Measurements from ENCODE around the gene TMEM272. TPM values are rescaled to one million over a fixed set of nuclear protein-coding genes. Genes with fewer than 3 reads are reported as not detected.

The TMEM272 gene
- total RNA-seq, 1 experiment from 2014 or later: not detected

DNA sequence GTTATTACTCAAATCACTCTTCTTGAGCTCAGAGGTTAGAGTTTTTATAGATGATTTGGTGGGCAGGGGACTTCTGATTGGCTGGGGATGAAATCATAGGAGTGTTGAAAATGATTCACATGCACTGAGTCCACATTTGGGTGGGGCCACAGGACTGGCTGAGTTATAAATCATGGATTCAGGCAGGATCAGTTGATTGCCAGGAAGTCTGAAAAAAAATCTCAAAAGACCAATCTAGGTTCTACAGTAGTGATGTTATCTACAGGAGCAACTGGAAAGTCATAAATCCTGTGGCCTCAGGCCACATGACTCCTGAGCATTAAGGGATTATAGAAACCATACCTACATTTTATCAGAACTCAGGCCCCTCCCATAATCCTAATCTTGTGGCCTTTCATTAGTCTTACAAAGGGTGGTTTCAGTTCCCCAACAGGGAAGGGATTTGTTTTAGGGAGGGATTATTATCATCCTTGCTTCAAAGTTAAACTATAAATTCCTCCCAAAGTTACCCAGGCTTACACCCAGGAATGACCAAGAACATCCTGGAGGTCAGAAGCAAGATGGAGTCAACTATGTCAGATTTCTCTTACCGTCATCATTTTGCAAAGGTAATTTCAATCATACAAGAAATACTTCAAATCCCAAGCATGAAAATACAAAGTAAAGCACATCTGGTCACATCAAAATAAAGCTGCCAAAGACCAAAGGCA lies 11.2 kb upstream of the TMEM272 start:
- no peaks in the 10 kb centered on the region for H3K9me3 Mint-ChIP-seq (ENCODE audit: unreplicated experiment)
- no peak overlapping the region for H3K27ac Mint-ChIP-seq (ENCODE audit: low read depth, unreplicated experiment)
- ChIA-PET CTCF (no interaction called here), POLR2A (no interaction called here)
- H3K36me3 Mint-ChIP-seq (ENCODE audit: insufficient read depth, unreplicated experiment): no peaks in the 10 kb centered on the region
- peaks cover 7% of the 10 kb centered on the region for H3K4me1 Mint-ChIP-seq (ENCODE audit: insufficient read depth, unreplicated experiment)
- TF ChIP-seq, protein P1, sequence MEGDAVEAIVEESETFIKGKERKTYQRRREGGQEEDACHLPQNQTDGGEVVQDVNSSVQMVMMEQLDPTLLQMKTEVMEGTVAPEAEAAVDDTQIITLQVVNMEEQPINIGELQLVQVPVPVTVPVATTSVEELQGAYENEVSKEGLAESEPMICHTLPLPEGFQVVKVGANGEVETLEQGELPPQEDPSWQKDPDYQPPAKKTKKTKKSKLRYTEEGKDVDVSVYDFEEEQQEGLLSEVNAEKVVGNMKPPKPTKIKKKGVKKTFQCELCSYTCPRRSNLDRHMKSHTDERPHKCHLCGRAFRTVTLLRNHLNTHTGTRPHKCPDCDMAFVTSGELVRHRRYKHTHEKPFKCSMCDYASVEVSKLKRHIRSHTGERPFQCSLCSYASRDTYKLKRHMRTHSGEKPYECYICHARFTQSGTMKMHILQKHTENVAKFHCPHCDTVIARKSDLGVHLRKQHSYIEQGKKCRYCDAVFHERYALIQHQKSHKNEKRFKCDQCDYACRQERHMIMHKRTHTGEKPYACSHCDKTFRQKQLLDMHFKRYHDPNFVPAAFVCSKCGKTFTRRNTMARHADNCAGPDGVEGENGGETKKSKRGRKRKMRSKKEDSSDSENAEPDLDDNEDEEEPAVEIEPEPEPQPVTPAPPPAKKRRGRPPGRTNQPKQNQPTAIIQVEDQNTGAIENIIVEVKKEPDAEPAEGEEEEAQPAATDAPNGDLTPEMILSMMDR (IDR thresholded peaks at IDR 0.05; ENCODE audit: unreplicated experiment): no peak
- intact Hi-C loops (cut with micrococcal nuclease): no loop called here
- H3K27me3 Mint-ChIP-seq (ENCODE audit: insufficient read depth, unreplicated experiment): peaks cover 15% of the 10 kb centered on the region
- peak; percentile 8 for DNase-seq (ENCODE audit: unreplicated experiment)
- no peak overlapping the region for H3K4me3 Mint-ChIP-seq (ENCODE audit: unreplicated experiment)
- no TSS peak for BruUV-seq (replicated peaks)

DNA sequence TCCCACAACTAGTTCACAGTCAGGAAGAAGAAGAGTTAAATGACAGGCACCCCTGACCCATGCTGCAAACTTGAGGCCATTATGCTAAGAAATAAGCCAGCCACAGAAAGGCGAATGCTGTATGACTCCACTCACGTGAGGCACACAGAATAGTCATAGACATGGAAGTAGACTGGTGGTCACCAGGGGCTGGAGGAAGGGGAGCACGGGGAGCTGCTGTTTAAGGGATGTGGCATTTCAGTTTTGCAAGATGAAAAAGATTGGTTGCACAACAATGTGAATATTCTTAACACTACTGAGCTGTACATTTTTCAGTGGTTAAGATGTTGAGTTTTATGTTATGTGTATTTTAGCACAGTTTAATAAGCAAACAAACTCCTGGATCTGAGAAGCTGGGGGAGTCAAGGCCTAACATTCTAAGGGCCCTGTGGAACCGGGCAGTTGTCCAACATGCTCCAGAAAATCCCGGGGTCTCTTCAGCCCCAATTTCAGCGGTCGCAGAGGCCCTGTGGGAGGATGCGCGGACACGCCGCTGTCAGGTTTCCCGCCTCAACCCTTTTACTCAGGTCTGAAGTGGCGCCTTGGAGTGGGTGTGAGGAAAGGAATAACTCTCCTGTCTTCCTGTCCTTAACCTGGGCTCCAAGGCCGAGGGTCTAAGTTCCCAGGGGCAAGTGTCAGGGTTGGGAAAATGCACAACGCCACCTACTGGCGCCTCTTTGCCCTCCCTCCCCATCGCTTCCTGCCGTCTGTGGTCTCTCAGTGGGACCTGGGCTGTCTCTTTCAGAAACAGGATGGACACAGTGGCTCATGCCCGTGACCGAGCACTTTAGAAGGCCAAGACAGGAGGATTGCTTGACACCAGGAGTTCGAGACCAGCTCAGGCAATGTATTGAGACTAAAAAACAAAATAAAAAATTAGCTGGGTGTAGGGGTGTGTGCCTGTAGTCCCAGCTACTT lies 4.4 kb upstream of the TMEM272 start:
- Mint-ChIP-seq H3K36me3 (ENCODE audit: insufficient read depth, unreplicated experiment) (no peaks in the 10 kb centered on the region), H3K27me3 (ENCODE audit: insufficient read depth, unreplicated experiment) (peaks cover 29% of the 10 kb centered on the region), H3K4me3 (ENCODE audit: unreplicated experiment) (no peak overlapping the region), H3K27ac (ENCODE audit: low read depth, unreplicated experiment) (no peak overlapping the region), H3K9me3 (ENCODE audit: unreplicated experiment) (no peaks in the 10 kb centered on the region), H3K4me1 (ENCODE audit: insufficient read depth, unreplicated experiment) (peaks cover 19% of the 10 kb centered on the region)
- ChIA-PET POLR2A (no interaction called here), CTCF (interaction anchor here (0.6 to 2.0 kb wide), 9 partner anchors 13 to 1517 kb away, joined by 3 to 6 read pairs (median 3); no protein-coding TSS in a partner anchor)
- DNase-seq (ENCODE audit: unreplicated experiment): peak; percentile 39
- BruUV-seq (replicated peaks): no TSS peak
- intact Hi-C loops (cut with micrococcal nuclease): no loop called here
- TF ChIP-seq, protein P1 (IDR thresholded peaks at IDR 0.05; ENCODE audit: unreplicated experiment): peak; percentile 44

DNA sequence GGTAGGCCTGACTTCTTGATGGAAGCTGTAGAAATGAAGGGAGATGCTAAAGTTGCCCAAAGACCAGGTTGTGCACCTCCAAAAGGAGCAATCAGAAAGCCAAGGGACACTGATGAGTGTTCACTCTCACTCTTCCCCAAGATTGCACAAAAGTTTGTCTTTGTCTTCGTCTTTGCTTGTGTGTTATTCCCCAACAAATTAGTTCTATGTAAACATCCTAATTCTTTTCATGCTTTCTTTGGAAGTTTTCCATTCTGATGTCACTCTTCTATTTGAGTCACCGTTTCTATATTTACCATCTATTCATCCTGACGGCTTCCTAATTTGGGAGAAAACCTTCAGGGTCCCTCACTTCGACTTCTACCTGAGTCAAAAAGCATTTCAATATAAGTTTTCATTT lies 3.7 kb upstream of the TMEM272 start:
- intact Hi-C loops (cut with micrococcal nuclease): no loop called here
- POLR2A ChIA-PET: no interaction called here
- H3K27ac Mint-ChIP-seq (ENCODE audit: low read depth, unreplicated experiment): no peak overlapping the region
- CTCF ChIA-PET: interaction anchor here (0.6 to 1.6 kb wide), 4 partner anchors 14 to 1517 kb away, joined by 3 to 4 read pairs (median 3); no protein-coding TSS in a partner anchor
- BruUV-seq (replicated peaks): no TSS peak
- H3K9me3 Mint-ChIP-seq (ENCODE audit: unreplicated experiment): no peaks in the 10 kb centered on the region
- DNase-seq (ENCODE audit: unreplicated experiment): peak; percentile 65
- no peak overlapping the region for H3K4me3 Mint-ChIP-seq (ENCODE audit: unreplicated experiment)
- peaks cover 30% of the 10 kb centered on the region for H3K27me3 Mint-ChIP-seq (ENCODE audit: insufficient read depth, unreplicated experiment)
- TF ChIP-seq, protein P1 (IDR thresholded peaks at IDR 0.05; ENCODE audit: unreplicated experiment): no peak
- H3K4me1 Mint-ChIP-seq (ENCODE audit: insufficient read depth, unreplicated experiment): peaks cover 19% of the 10 kb centered on the region
- no peaks in the 10 kb centered on the region for H3K36me3 Mint-ChIP-seq (ENCODE audit: insufficient read depth, unreplicated experiment)

DNA sequence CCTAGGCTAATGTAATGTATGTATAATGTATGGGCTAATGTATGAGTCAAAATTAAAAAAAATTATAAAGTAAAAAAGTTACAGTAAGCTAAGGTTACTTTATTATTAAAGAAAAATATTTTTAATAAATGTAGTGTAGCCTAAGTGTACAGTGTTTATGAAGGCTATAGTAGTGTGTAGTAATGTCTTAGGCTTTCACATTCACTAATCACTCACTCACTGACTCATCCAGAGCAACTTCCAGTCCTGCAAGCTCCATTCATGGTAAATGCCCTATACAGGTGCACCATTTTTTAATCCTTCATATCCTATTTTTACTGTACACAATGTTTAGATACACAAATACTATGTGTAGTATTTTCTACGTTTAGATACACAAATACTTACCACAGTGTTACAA lies 1.8 kb upstream of the TMEM272 start:
- ChIA-PET CTCF (interaction anchor here (0.6 to 2.3 kb wide), 5 partner anchors 8 to 599 kb away, joined by 3 to 9 read pairs (median 4); no protein-coding TSS in a partner anchor), POLR2A (no interaction called here)
- H3K4me1 Mint-ChIP-seq (ENCODE audit: insufficient read depth, unreplicated experiment): peaks cover 19% of the 10 kb centered on the region
- H3K9me3 Mint-ChIP-seq (ENCODE audit: unreplicated experiment): no peaks in the 10 kb centered on the region
- intact Hi-C loops (cut with micrococcal nuclease): no loop called here
- TF ChIP-seq, protein P1 (IDR thresholded peaks at IDR 0.05; ENCODE audit: unreplicated experiment): no peak
- H3K27ac Mint-ChIP-seq (ENCODE audit: low read depth, unreplicated experiment): no peak overlapping the region
- BruUV-seq (replicated peaks): no TSS peak
- DNase-seq (ENCODE audit: unreplicated experiment): no peak
- no peaks in the 10 kb centered on the region for H3K36me3 Mint-ChIP-seq (ENCODE audit: insufficient read depth, unreplicated experiment)
- peaks cover 49% of the 10 kb centered on the region for H3K27me3 Mint-ChIP-seq (ENCODE audit: insufficient read depth, unreplicated experiment)
- H3K4me3 Mint-ChIP-seq (ENCODE audit: unreplicated experiment): no peak overlapping the region
